H1 (cell line): ENCODE measurements around the gene RAMACL. TPM values are rescaled to one million over a fixed set of nuclear protein-coding genes. Genes with fewer than 3 reads are reported as not detected.

Source experiments
- ASH2L ChIP-seq: fragments of 200-600, 300-600 bp; sonication (generic); IDR thresholded peaks from one replicate; pipeline ENCODE4 v1.7.1; 2017; ENCODE audit warnings: low read length
- ATF3 ChIP-seq: IDR thresholded peaks from 2 replicates; pipeline ENCODE4 v1.6.1; 2011; ENCODE audit warnings: low read depth, mild to moderate bottlenecking, low read length; ENCODE audit not compliant: insufficient read depth
- BACH1 ChIP-seq: IDR thresholded peaks from 2 replicates; pipeline ENCODE4 v1.6.1; 2012; ENCODE audit warnings: low read length, improper control_type of control experiment
- BRCA1 ChIP-seq: IDR thresholded peaks from 2 replicates; pipeline ENCODE4 v1.6.1; 2012; ENCODE audit warnings: low read depth, low read length, improper control_type of control experiment
- CEBPB ChIP-seq: IDR thresholded peaks from 2 replicates; pipeline ENCODE4 v1.6.1; 2012; ENCODE audit warnings: low read depth, low read length
- CHD2 ChIP-seq: IDR thresholded peaks from 2 replicates; pipeline ENCODE4 v1.6.1; 2012; ENCODE audit warnings: low read length, improper control_type of control experiment
- EGR1 ChIP-seq: IDR thresholded peaks from 2 replicates; pipeline ENCODE4 v1.6.1; 2011; ENCODE audit warnings: low read depth, low read length, borderline replicate concordance
- EP300 ChIP-seq, 2 experiments: IDR thresholded peaks; 1 replicate in 1 of 2; 2 replicates in 1 of 2; pipeline ENCODE4 v1.6.1; 2011 to 2012; ENCODE audit warnings: low read depth in 2 of 2, low read length in 2 of 2, mild to moderate bottlenecking in 2 of 2, borderline replicate concordance in 1 of 2, inconsistent platforms in 1 of 2, moderate library complexity in 1 of 2
- FOSL1 ChIP-seq: IDR thresholded peaks from 2 replicates; pipeline ENCODE4 v1.6.1; 2011; ENCODE audit warnings: mild to moderate bottlenecking, low read depth, low read length, moderate library complexity; ENCODE audit not compliant: insufficient read depth
- MAX ChIP-seq: IDR thresholded peaks from 2 replicates; pipeline ENCODE4 v1.6.1; 2012; ENCODE audit warnings: inconsistent platforms
- PHF8 ChIP-seq: fragments of 200-600 bp; sonication (generic); conservative IDR thresholded peaks from 2 replicates; pipeline ENCODE4 v1.7.1; 2012; ENCODE audit warnings: low read depth, mild to moderate bottlenecking, inconsistent platforms, low read length, moderate library complexity
- POLR2AphosphoS5 ChIP-seq: IDR thresholded peaks from 2 replicates; pipeline ENCODE4 v1.6.1; 2011; ENCODE audit warnings: low read depth, low read length
- RBBP5 ChIP-seq: IDR thresholded peaks from 2 replicates; pipeline ENCODE4 v1.7.1; 2012; ENCODE audit warnings: low read depth, mild to moderate bottlenecking, inconsistent platforms, low read length, moderate library complexity, borderline replicate concordance
- RFX5 ChIP-seq: IDR thresholded peaks from 2 replicates; pipeline ENCODE4 v1.6.1; 2011; ENCODE audit warnings: low read depth, low read length, improper control_type of control experiment, borderline replicate concordance
- RNF2 ChIP-seq: fragments of 200-900, 300-1000 bp; sonication (generic); IDR thresholded peaks from 2 replicates; pipeline ENCODE4 v1.7.1; 2016; ENCODE audit warnings: borderline replicate concordance, low read depth, mild to moderate bottlenecking, antibody characterized with exemption, low read length; ENCODE audit not compliant: poor library complexity, severe bottlenecking; ENCODE audit errors: missing control alignments
- RXRA ChIP-seq: IDR thresholded peaks from 2 replicates; pipeline ENCODE4 v1.6.1; 2011; ENCODE audit warnings: low read depth, mild to moderate bottlenecking, low read length, moderate library complexity; ENCODE audit not compliant: insufficient read depth
- SIRT6 ChIP-seq: IDR thresholded peaks from one replicate; pipeline ENCODE4 v1.7.1; 2012; ENCODE audit warnings: low read length, inconsistent platforms
- SIX5 ChIP-seq: IDR thresholded peaks from 2 replicates; pipeline ENCODE4 v1.6.1; 2011; ENCODE audit warnings: mild to moderate bottlenecking, low read depth, low read length
- SP1 ChIP-seq: IDR thresholded peaks from 2 replicates; pipeline ENCODE4 v1.6.1; 2011; ENCODE audit warnings: low read depth, low read length
- SP4 ChIP-seq: IDR thresholded peaks from 2 replicates; pipeline ENCODE4 v1.6.1; 2012; ENCODE audit warnings: low read length, inconsistent platforms
- SRF ChIP-seq: IDR thresholded peaks from 2 replicates; pipeline ENCODE4 v1.6.1; 2011; ENCODE audit warnings: mild to moderate bottlenecking, low read depth, low read length, moderate library complexity
- SUZ12 ChIP-seq: fragments of 200-600 bp; sonication (generic); IDR thresholded peaks from 2 replicates; pipeline ENCODE4 v1.6.1; 2012; ENCODE audit warnings: mild to moderate bottlenecking, inconsistent platforms, low read length, moderate library complexity, mixed read lengths
- TBP ChIP-seq: IDR thresholded peaks from 2 replicates; pipeline ENCODE4 v1.6.1; 2011; ENCODE audit warnings: low read depth, low read length, improper control_type of control experiment
- YY1 ChIP-seq: IDR thresholded peaks from 2 replicates; pipeline ENCODE4 v1.6.1; 2011; ENCODE audit warnings: low read depth, mild to moderate bottlenecking, low read length
- polyA plus RNA-seq, 7 experiments: library from polyadenylated mRNA; depleted of rRNA in 3 of 7; stranded (reverse) in 5 of 7; unstranded in 2 of 7; fragments of >200 nt in 5 of 7; fragments of 200-250 nt in 2 of 7; gene quantifications; 1 replicate in 5 of 7; 2 replicates in 1 of 7; 4 replicates in 1 of 7; pipeline versions ENCODE4 v1.2.1 to v1.2.3, GENCODE V29; 2011 to 2013; ENCODE audit warnings: missing spikeins in 2 of 7, mixed read lengths in 2 of 7
- total RNA-seq: library from RNA; stranded (reverse); fragmentation: NEBNext Ultra II Directional; extraction: Animal tissue kit (Norgen Biotek cat#: 25700); gene quantifications from 2 replicates; pipeline ENCODE4 v1.2.1, GENCODE V29; 2021

The RAMACL gene
- total and polyA plus RNA-seq, 2 of the 8 experiments (the other 6 are each of a cell fraction or from before 2014, with no cell fraction given), result 0.23 to 0.97 TPM

- TF ChIP-seq SUZ12 (no peak), RBBP5 (0 out of 2 replicates have a peak, but pooled peaks have one; percentile 48), POLR2AphosphoS5 (peak; percentile 90), RFX5 (no peak), CEBPB (no peak), PHF8 (peak; percentile 70), TBP (peak; percentile 44; the same call in 1 of the 2 replicates), YY1 (no peak), FOSL1 (no peak), RNF2 (no peak), EGR1 (peak; percentile 18; the same call in 1 of the 2 replicates), ATF3 (no peak), RXRA (no peak), SRF (no peak), SIX5 (no peak), ASH2L (peak; percentile 79), SIRT6 (no peak), MAX (peak; percentile 5; the same call in 1 of the 2 replicates), SP4 (peak; percentile 90), EP300 (IDR thresholded peaks at IDR 0.05; ENCODE audit: borderline replicate concordance in 1 of 2, low read depth in 2 of 2, low read length in 2 of 2) (no peak), SP1 (peak; percentile 81), CHD2 (peak; percentile 54; the same call in 1 of the 2 replicates), BRCA1 (no peak), BACH1 (peak; percentile 44)
Measured at GRCh38 chr6:166627033-166627874, 40.8 kb upstream of the RAMACL start, which contains the start of gene RPS6KA2 (continued).
